Colonic mucosa (tissue), 4 donors: ENCODE results near the gene GLI1. TPM values are rescaled to one million over a fixed set of nuclear protein-coding genes. Genes with fewer than 3 reads are reported as not detected.
A peak's percentile ranks its signal among the peaks of the same experiment; 100 is the strongest.

Source experiments
- DNase-seq: peaks from one replicate; pipeline ENCODE4 v3.0.0-alpha.2; 2020
- H3K27ac ChIP-seq: fragments of 200-600 bp; one replicate; pipeline ENCODE4 v1.8.0; 2021
- H3K27me3 ChIP-seq: fragments of 200-600 bp; one replicate; pipeline ENCODE4 v1.8.0; 2021
- H3K36me3 ChIP-seq: fragments of 200-600 bp; one replicate; pipeline ENCODE4 v1.8.0; 2021
- H3K4me1 ChIP-seq: fragments of 200-600 bp; one replicate; pipeline ENCODE4 v1.8.0; 2021; ENCODE audit warnings: mild to moderate bottlenecking
- H3K4me3 ChIP-seq: fragments of 200-600 bp; one replicate; pipeline ENCODE4 v1.8.0; 2021
- H3K9ac ChIP-seq, 2 donors: one replicate each; pipeline ENCODE4 v1.7.0; 2013; ENCODE audit warnings: control low read depth in 2 of 2, low read depth in 2 of 2, low read length in 2 of 2
- H3K9me3 ChIP-seq: fragments of 200-600 bp; one replicate; pipeline ENCODE4 v1.8.0; 2021
- intact Hi-C: fragments of 100-400 bp; cut with DNase I; formaldehyde crosslinking; loops from one replicate; pipeline ENCODE4 v1.14.1; 2022
- total RNA-seq, 2 donors: library from RNA; stranded (reverse); fragmentation: NEBNext Ultra II Directional in 1 of 2; extraction: Animal tissue kit (Norgen Biotek cat#: 25700) in 1 of 2; gene quantifications; one replicate each; pipeline ENCODE4 v1.2.1, GENCODE V29; 2021
- TF ChIP-seq, protein P1 (sequence below): fragments of 200-600 bp; IDR thresholded peaks from one replicate; pipeline ENCODE4 v1.8.0; 2022; ENCODE audit warnings: antibody characterized with exemption, mild to moderate bottlenecking
- donor health status: healthy.
- donor health status: DM: no; HTN: no; CAD: no.
- donor health status: DM: no; HTN: no; CAD: no.

GLI1 gene
- total RNA-seq, 2 donors from 2014 or later: 1.4 to 2.0 TPM

DNA sequence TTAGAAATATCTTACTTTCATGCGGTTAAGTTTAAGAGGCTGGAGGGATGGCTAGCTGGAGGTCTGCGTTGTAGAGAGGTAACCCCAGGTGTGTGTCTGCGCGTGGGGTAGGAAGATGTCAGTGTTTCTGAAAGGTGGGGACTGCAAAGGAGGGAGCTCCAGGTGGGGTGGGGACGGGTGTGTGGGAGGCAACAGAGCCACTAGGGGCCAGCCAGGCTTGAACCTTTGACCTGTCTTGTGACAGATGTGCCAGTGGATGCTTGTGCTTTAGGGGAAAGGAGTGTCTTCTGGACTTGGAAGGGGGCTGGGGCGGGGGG lies 841 bp downstream of the GLI1 start:
- TF ChIP-seq, protein P1, sequence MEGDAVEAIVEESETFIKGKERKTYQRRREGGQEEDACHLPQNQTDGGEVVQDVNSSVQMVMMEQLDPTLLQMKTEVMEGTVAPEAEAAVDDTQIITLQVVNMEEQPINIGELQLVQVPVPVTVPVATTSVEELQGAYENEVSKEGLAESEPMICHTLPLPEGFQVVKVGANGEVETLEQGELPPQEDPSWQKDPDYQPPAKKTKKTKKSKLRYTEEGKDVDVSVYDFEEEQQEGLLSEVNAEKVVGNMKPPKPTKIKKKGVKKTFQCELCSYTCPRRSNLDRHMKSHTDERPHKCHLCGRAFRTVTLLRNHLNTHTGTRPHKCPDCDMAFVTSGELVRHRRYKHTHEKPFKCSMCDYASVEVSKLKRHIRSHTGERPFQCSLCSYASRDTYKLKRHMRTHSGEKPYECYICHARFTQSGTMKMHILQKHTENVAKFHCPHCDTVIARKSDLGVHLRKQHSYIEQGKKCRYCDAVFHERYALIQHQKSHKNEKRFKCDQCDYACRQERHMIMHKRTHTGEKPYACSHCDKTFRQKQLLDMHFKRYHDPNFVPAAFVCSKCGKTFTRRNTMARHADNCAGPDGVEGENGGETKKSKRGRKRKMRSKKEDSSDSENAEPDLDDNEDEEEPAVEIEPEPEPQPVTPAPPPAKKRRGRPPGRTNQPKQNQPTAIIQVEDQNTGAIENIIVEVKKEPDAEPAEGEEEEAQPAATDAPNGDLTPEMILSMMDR: no peak
- Histone ChIP-seq H3K4me3 (peak overlapping the region; percentile 56), H3K9ac (peak overlapping the region; percentile 38 to 46), H3K27me3 (peaks cover 5% of the 10 kb centered on the region), H3K4me1 (peaks cover 7% of the 10 kb centered on the region), H3K27ac (no peak overlapping the region), H3K9me3 (no peaks in the 10 kb centered on the region), H3K36me3 (no peaks in the 10 kb centered on the region)
- DNase-seq: no peak
- intact Hi-C loops: loop anchor here (5.0 kb wide), 1 partner anchor 162 kb away; no protein-coding TSS in a partner anchor

DNA sequence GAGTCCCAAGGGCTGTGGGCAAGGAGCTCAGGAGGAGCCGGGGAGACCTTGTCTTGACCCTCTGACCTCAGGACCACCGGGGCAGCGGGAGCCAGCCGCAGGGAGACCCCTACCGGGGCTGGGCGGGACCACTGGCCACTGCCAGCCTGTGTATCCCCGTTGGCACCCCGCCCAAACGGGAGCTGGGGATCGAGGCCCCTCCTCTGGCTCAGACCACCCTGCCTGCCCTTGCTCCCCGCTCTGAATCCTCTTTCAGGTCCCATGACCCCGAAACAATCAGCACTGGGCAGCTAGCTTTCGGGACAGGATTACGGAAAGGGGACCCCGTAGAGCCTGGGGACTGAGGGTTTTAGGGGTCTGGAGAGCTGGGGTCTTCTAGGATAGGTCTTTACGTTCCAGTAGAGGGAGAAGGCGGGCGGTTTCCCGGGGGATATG lies 1.3 kb downstream of the GLI1 start:
- Histone ChIP-seq H3K27me3 (peaks cover 5% of the 10 kb centered on the region), H3K27ac (peak overlapping the region; percentile 58), H3K4me3 (peak overlapping the region; percentile 52), H3K9ac (peak overlapping the region; percentile 38 to 58), H3K36me3 (no peaks in the 10 kb centered on the region), H3K4me1 (peaks cover 7% of the 10 kb centered on the region), H3K9me3 (no peaks in the 10 kb centered on the region)
- TF ChIP-seq, protein P1: no peak
- no peak for DNase-seq
- intact Hi-C loops: loop anchor here (5.0 kb wide), 1 partner anchor 161 kb away; no protein-coding TSS in a partner anchor

DNA sequence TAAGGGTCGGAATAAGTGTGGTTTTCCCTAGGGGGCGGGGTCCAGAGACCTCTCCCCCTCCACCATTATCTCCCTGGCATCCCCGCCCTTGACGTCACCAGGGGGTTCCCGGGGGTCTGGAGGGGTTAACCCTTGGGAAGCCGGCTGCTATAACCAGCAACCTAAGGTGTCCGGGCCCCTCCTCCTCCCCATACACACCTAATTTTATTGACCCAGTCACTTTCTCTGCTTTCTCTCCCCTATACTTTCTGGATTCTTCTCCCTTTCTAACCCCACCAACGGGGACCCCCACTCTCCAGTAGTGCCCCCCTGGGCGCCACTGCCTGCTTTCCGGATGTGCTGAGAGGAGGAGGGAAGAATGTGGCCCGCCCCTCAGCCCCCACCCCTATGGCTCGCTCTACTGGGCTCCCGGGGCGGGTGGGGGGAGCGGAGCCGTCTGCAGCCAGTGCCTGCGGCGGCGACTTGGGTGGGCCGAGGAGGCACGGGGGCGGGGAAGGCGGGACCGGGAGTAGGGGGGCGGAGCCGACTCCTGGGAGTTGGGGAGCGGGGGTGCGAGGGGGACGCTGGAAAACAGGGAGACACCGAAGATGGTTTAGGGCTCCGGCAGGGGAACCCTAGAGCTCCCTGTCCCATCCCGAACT lies 1.8 kb downstream of the GLI1 start:
- no peaks in the 10 kb centered on the region for H3K9me3 ChIP-seq
- H3K27me3 ChIP-seq: peaks cover 5% of the 10 kb centered on the region
- peak; percentile 74 for DNase-seq
- peak overlapping the region; percentile 52 for H3K4me3 ChIP-seq
- TF ChIP-seq, protein P1: no peak
- no peaks in the 10 kb centered on the region for H3K36me3 ChIP-seq
- intact Hi-C loops: loop anchor here (5.0 kb wide), 1 partner anchor 161 kb away; no protein-coding TSS in a partner anchor
- peak overlapping the region; percentile 59 to 84 for H3K9ac ChIP-seq
- H3K27ac ChIP-seq: peak overlapping the region; percentile 58
- peaks cover 7% of the 10 kb centered on the region for H3K4me1 ChIP-seq

DNA sequence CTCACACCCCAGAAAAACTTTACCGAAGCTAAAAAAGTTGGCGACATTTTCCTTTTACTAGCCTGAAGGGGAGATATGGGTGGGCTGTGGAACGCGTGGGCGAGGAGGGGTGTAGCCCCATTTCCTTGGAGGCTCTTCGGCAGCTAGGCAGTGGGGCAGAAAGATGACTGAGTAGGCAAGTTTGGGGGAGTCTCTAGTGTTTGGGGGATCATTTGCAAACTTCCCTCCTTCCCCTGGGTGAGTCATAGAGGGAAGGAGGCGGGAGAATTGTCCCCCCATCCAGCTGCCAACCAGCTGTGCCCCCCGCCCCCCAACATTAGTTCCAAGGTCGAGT lies 2.3 kb downstream of the GLI1 start:
- H3K9me3 ChIP-seq: no peaks in the 10 kb centered on the region
- peak overlapping the region; percentile 52 for H3K4me3 ChIP-seq
- intact Hi-C loops: loop anchor here (5.0 kb wide), 1 partner anchor 160 kb away; no protein-coding TSS in a partner anchor
- peak overlapping the region; percentile 59 to 84 for H3K9ac ChIP-seq
- TF ChIP-seq, protein P1: no peak
- peaks cover 7% of the 10 kb centered on the region for H3K4me1 ChIP-seq
- H3K36me3 ChIP-seq: no peaks in the 10 kb centered on the region
- DNase-seq: no peak
- H3K27me3 ChIP-seq: peaks cover 5% of the 10 kb centered on the region
- peak overlapping the region; percentile 58 for H3K27ac ChIP-seq

DNA sequence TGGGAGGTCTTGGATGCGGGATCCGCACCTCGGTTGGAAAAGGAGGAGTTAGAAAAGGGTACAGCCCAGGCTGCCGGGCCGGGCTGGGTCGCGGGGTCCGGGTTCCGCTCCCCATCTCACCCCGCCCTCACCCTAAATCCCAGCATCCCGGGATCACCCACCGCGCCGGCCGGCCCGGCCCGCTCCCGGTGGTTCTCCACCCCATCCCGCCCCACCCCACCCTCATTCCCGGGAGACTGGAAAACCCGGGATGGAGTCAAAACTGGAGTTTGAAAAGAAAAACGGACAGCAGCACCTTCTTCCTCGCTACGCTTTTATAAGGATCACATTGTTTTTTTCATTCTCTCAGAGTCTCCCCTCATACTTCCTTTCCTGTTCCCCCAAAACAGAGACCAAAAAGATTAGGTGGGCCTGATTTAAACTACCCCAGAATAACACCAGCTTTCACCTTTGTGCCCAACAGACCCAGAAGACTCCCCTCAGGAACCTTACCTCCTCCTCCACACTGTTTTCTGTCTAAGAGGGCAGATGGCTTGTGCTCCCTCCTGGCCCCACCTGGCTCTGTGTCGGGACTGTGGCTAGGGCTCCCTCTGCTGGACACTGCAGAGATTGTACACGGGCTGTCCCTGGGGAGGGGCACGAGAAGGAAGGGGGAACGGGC lies 2.8 kb downstream of the GLI1 start:
- TF ChIP-seq, protein P1: peak; percentile 89
- Histone ChIP-seq H3K4me3 (peak overlapping the region; percentile 52), H3K9ac (peak overlapping the region in 1 of 2 donors; percentile 84), H3K9me3 (no peaks in the 10 kb centered on the region), H3K27ac (peak overlapping the region; percentile 58), H3K4me1 (peaks cover 7% of the 10 kb centered on the region), H3K36me3 (no peaks in the 10 kb centered on the region), H3K27me3 (peaks cover 5% of the 10 kb centered on the region)
- intact Hi-C loops: loop anchor here (5.0 kb wide), 1 partner anchor 160 kb away; no protein-coding TSS in a partner anchor
- peak; percentile 92 for DNase-seq
